Right lobe of liver (tissue), 6 donors: ENCODE data around the gene TSPAN14. TPM values are rescaled to one million over a fixed set of nuclear protein-coding genes. Genes with fewer than 3 reads are reported as not detected.

Source experiments
- ATAC-seq, 4 donors: fragments of 200-7000 bp; cut with Tn5 transposase; one replicate each; pipeline ENCODE4 v1.9.1; 2020; ENCODE audit warnings: mild to moderate bottlenecking in 4 of 4, moderate library complexity in 4 of 4
- DNase-seq, 3 donors: peaks; one replicate each; pipeline ENCODE4 v3.0.0-alpha.2; 2020
- H3K27ac ChIP-seq, 3 donors: fragments of 200-600 bp; one replicate each; pipeline ENCODE4 v1.8.0; 2022
- H3K27me3 ChIP-seq, 2 donors: fragments of 200-600 bp; one replicate each; pipeline ENCODE4 v1.8.0; 2022
- H3K36me3 ChIP-seq, 4 donors: fragments of 200-600 bp; sonication (generic) in 1 of 4; one replicate each; pipeline versions ENCODE4 v1.5.1 to v1.8.0; 2017 to 2022; ENCODE audit warnings: control low read depth in 1 of 4
- H3K4me1 ChIP-seq, 4 donors: fragments of 200-600 bp; sonication (generic) in 1 of 4; one replicate each; pipeline versions ENCODE4 v1.5.1 to v1.8.0; 2017 to 2022; ENCODE audit warnings: control low read depth in 1 of 4
- H3K4me3 ChIP-seq, 3 donors: fragments of 200-600 bp; one replicate each; pipeline ENCODE4 v1.8.0; 2022
- H3K9me3 ChIP-seq, 4 donors: fragments of 200-600 bp; sonication (generic) in 1 of 4; one replicate each; pipeline versions ENCODE4 v1.5.1 to v1.8.0; 2017 to 2022; ENCODE audit warnings: control low read depth in 1 of 4
- POLR2A ChIP-seq: fragments of 450-650 bp; IDR thresholded peaks from one replicate; pipeline ENCODE4 v1.6.1; 2017; ENCODE audit warnings: antibody characterized with exemption, mild to moderate bottlenecking
- WGBS: methylation state at CpG from one replicate; pipeline ENCODE4 v1.1.6; 2018; ENCODE audit warnings: low coverage, low lambda C conversion rate; ENCODE audit not compliant: insufficient coverage; ENCODE audit errors: missing lambda C conversion rate; 5-methylcytosine and 5-hydroxymethylcytosine counted together
- intact Hi-C, 2 donors: fragments of 100-400 bp; cut with DNase I; formaldehyde crosslinking; loops; one replicate each; pipeline versions ENCODE4 v1.11.2 to v1.14.1; 2022
- total RNA-seq, 6 experiments: library from RNA; depleted of rRNA in 2 of 6; stranded (reverse); fragments of >200 nt in 2 of 6; fragmentation: NEBNext Ultra II Directional in 3 of 6; extraction: Animal tissue kit (Norgen Biotek cat#: 25700) in 3 of 6; gene quantifications; one replicate each; pipeline versions ENCODE4 v1.1.0 to v1.2.4, GENCODE V29; 2016 to 2023
- TF ChIP-seq, protein P1 (sequence below), 4 donors: fragments of 200-600 bp in 3 of 4; fragments of 450-650 bp in 1 of 4; IDR thresholded peaks; one replicate each; pipeline versions ENCODE4 v1.5.1 to v1.8.0; 2016 to 2022; ENCODE audit warnings: antibody characterized with exemption in 4 of 4, mild to moderate bottlenecking in 2 of 4
- donor health status: DM: no; HTN: yes; CAD: no.
- donor health status: DM: no; HTN: no; CAD: no.
- donor health status: DM: no; HTN: no; CAD: no.
- donor health status: DM: no; HTN: yes; CAD: no.
- donor health status: DM: no; HTN: yes; CAD: no.

The TSPAN14 gene
- total RNA-seq, 6 experiments from 2014 or later, result 22.1 to 39.0 (median 28.4) TPM

GRCh38 chr10:80458638-80459037 is 4.5 kb downstream of the TSPAN14 start:
- Histone ChIP-seq H3K36me3 (no peaks in the 10 kb centered on the region), H3K4me1 (peaks cover 0 to 84% (median 28%) of the 10 kb centered on the region in 4 donors), H3K4me3 (no peak overlapping the region), H3K9me3 (no peaks in the 10 kb centered on the region), H3K27me3 (no peaks in the 10 kb centered on the region), H3K27ac (peak overlapping the region; percentile 19 to 65 (median 59))
- intact Hi-C loops, result no loop called here
- no peak for DNase-seq
- TF ChIP-seq, protein P1, sequence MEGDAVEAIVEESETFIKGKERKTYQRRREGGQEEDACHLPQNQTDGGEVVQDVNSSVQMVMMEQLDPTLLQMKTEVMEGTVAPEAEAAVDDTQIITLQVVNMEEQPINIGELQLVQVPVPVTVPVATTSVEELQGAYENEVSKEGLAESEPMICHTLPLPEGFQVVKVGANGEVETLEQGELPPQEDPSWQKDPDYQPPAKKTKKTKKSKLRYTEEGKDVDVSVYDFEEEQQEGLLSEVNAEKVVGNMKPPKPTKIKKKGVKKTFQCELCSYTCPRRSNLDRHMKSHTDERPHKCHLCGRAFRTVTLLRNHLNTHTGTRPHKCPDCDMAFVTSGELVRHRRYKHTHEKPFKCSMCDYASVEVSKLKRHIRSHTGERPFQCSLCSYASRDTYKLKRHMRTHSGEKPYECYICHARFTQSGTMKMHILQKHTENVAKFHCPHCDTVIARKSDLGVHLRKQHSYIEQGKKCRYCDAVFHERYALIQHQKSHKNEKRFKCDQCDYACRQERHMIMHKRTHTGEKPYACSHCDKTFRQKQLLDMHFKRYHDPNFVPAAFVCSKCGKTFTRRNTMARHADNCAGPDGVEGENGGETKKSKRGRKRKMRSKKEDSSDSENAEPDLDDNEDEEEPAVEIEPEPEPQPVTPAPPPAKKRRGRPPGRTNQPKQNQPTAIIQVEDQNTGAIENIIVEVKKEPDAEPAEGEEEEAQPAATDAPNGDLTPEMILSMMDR (IDR thresholded peaks at IDR 0.05), result no peak
- TF ChIP-seq POLR2A, result no peak
- no peak for ATAC-seq
- WGBS, result 69% methylated on average over 6 of the region's 6 CpGs

- TF ChIP-seq, protein P1 (IDR thresholded peaks at IDR 0.05), result no peak
- peak; percentile 35 for TF ChIP-seq POLR2A
- DNase-seq (peak in 2 of 3 donors; percentile 59 to 70), ATAC-seq (peak; percentile 1 to 6 (median 4))
- Histone ChIP-seq H3K9me3 (no peaks in the 10 kb centered on the region), H3K4me3 (no peak overlapping the region), H3K27ac (peak overlapping the region; percentile 19 to 65 (median 59)), H3K36me3 (no peaks in the 10 kb centered on the region), H3K4me1 (peaks cover 0 to 87% (median 31%) of the 10 kb centered on the region in 4 donors), H3K27me3 (no peaks in the 10 kb centered on the region)
- intact Hi-C loops, result no loop called here
- WGBS, result 38% methylated on average over 3 of the region's 9 CpGs
These were observed 5.1 kb downstream of the TSPAN14 start for GRCh38 chr10:80459047-80459865.

DNA sequence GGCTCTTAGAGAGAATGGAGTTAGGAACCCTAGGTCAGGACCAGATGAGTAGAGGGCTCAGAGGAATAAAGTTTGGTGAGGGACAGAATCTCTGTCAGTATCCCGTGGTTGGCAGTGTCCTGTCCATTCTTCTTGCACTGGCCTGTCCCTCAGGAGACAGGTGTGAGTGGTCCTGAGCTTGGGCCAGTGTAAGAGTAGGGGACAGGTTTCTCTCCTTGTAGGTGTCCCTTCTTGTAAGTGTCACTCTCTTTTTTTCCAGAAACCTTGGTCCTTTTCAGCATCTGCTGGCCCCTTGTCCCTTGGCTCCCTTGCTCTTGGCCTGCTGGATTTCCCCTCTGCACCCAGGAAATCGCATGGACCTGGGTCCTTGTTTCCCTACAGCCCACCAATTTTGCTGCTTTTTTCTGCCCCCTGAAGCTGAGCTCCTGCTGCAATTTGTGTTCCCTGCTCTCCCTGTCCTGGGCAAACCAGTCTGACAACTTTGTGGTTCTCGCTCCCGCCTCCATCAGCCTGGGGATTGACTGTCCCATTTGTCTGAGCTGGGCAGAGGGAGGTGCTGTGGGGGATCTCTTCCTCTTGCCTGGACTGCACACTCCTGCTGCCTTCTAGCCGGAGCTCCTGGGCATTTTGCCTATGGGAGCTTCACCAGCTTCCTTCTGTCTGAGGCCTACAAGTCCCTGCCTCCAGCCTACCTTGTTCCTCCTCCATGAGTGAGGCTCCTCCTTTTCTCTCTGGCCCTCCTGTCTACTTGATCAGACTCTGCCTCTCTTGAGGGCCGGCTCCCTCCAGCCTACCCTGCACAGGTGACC is 6.5 kb downstream of the TSPAN14 start:
- H3K27me3 ChIP-seq, result no peaks in the 10 kb centered on the region
- H3K4me1 ChIP-seq, result peaks cover 0 to 95% (median 31%) of the 10 kb centered on the region in 4 donors
- H3K4me3 ChIP-seq, result peak overlapping the region in 1 of 3 donors; percentile 10
- TF ChIP-seq POLR2A, result no peak
- TF ChIP-seq, protein P1 (IDR thresholded peaks at IDR 0.05), result no peak
- DNase-seq, result no peak
- peak; percentile 44 to 50 (median 47) for ATAC-seq
- H3K9me3 ChIP-seq, result no peaks in the 10 kb centered on the region
- H3K27ac ChIP-seq, result peak overlapping the region; percentile 50 to 65 (median 59)
- intact Hi-C loops, result no loop called here
- 64% methylated on average over 3 of the region's 6 CpGs for WGBS
- no peaks in the 10 kb centered on the region for H3K36me3 ChIP-seq

DNA sequence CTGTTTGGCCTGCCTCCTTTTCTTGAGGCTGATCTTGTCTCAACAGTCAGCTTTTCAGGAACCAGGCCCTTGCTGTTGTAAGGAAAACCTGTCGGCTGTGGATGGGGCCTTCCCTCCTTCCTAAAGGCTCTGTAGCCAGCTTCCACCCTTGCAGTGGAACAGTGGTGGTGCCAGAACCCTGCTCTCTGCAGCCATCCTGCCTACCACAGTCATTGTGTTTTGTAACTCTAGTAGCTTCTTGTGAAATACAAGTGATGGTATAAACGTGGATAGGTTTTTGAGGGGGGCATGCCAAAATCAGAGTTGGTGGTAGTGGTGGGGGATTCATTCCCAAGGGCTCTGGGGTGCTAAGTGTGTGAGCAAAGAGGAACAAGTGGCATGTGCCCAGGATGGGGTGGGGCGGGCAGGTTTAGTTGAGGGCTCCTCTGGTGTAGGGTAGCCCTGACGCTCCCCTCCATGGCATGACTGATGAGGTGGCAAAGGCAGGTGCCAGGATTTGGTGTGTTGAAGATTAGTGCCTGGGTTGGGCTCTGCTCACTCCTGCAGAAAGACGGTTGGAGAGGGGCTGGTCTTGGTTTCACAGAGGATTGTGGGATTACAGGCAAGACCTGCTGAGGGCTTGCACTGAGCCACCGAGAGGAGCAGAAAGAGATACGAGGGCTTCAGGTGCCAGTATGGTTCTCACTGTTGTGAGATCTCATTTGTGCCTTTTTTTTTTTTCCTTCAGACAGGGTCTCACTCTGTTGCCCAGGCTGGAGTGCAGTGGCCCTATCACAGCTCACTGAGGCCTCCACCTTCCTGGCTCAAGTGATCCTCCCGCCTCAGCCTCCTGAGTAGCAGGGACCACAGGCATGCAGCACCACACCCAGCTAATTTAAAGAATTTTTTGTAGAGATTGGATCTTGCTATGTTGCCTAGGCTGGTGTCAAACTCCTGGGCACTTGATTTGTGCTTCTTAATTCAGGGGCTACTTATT is 7.4 kb downstream of the TSPAN14 start:
- H3K27ac ChIP-seq, result peak overlapping the region in 2 of 3 donors; percentile 50 to 59
- ATAC-seq, result peak; percentile 44 to 64 (median 58)
- DNase-seq, result no peak

More for the DNA sequence above, 7.4 kb downstream of the TSPAN14 start:
- intact Hi-C loops, result no loop called here
- Histone ChIP-seq H3K4me1 (peaks cover 0 to 94% (median 28%) of the 10 kb centered on the region in 4 donors), H3K9me3 (no peaks in the 10 kb centered on the region), H3K36me3 (no peaks in the 10 kb centered on the region), H3K27me3 (no peaks in the 10 kb centered on the region), H3K4me3 (no peak overlapping the region)
- TF ChIP-seq, protein P1 (IDR thresholded peaks at IDR 0.05), result no peak
- no peak for TF ChIP-seq POLR2A
- whole genome bisulfite sequencing, result 46% methylated on average over 7 of the region's 8 CpGs
